HepG2 (cell line): ENCODE data around the gene NSL1. TPM values are rescaled to one million over a fixed set of nuclear protein-coding genes. Genes with fewer than 3 reads are reported as not detected.
A peak's percentile ranks its signal among the peaks of the same experiment; 100 is the strongest.

ENCODE experiments used
- ATAC-seq: fragments of 200-7000 bp; cut with Tn5 transposase; 3 replicates; pipeline ENCODE4 v1.9.1; 2020; ENCODE audit warnings: mild to moderate bottlenecking, moderate library complexity
- BruUV-seq: library from RNA; stranded (reverse); fragments of 400-500 nt; replicated peaks from 2 replicates; lab custom pipeline; 2021; lab: Mats Ljungman, UMichigan
- CTCF ChIA-PET: fragments of 300-600 bp; formaldehyde crosslinking; extraction: SDS; loops from one replicate; lab custom pipeline; 2021; ENCODE audit warnings: low total read pairs, inconsistent platforms, low intra/inter-chr PET ratio; lab: Yijun Ruan, JAX
- POLR2A ChIA-PET: fragments of 350-600 bp; sonication (Branson Sonifier 250); formaldehyde crosslinking; loops from one replicate; lab custom pipeline; 2020; ENCODE audit warnings: antibody characterized with exemption, inconsistent platforms; lab: Yijun Ruan, JAX
- DNase-seq: peaks from one replicate; pipeline ENCODE4 v3.0.0-alpha.2; 2015; ENCODE audit warnings: low spot score
- FAIRE-seq: peaks from 3 replicates; lab custom pipeline; 2011; peaks lifted over from hg19 to GRCh38; lab: Jason Lieb, UNC
- H2AFZ ChIP-seq: one replicate; pipeline ENCODE4 v1.6.1; 2011; ENCODE audit warnings: low read length, inconsistent platforms
- H3K27ac ChIP-seq: fragments of 300-600 bp; 3 replicates; pipeline ENCODE4 v1.8.0; 2011; ENCODE audit warnings: mixed run types, mild to moderate bottlenecking, mixed read lengths, low read length, inconsistent platforms; ENCODE audit not compliant: insufficient read depth; ENCODE audit errors: extremely low read length
- H3K27me3 ChIP-seq, 2 experiments: fragments of 200-600 bp in 1 of 2; 2 replicates in 1 of 2; 3 replicates in 1 of 2; pipeline versions ENCODE4 v1.6.0 to v1.8.0; 2011; ENCODE audit warnings: low read length in 2 of 2, mild to moderate bottlenecking in 2 of 2, moderate library complexity in 2 of 2, inconsistent platforms in 1 of 2; ENCODE audit not compliant: insufficient read depth in 2 of 2, control insufficient read depth in 1 of 2
- H3K36me3 ChIP-seq, 2 experiments: fragments of 200-600 bp in 1 of 2; replicated peaks in 1 of 2; 2 replicates in 1 of 2; 3 replicates in 1 of 2; pipeline versions ENCODE4 v1.5.1 to v1.8.0; 2011; ENCODE audit warnings: low read length in 2 of 2, inconsistent platforms in 1 of 2; ENCODE audit not compliant: insufficient read depth in 2 of 2, control insufficient read depth in 1 of 2
- H3K4me1 ChIP-seq: 2 replicates; pipeline ENCODE4 v1.5.1; 2012; ENCODE audit warnings: low read length, inconsistent platforms; ENCODE audit not compliant: insufficient read depth
- H3K4me2 ChIP-seq: 2 replicates; pipeline ENCODE4 v1.6.0; 2011; ENCODE audit warnings: low read depth, low read length, inconsistent platforms
- H3K4me3 ChIP-seq, 3 experiments: fragments of 200-600 bp in 1 of 3; sonication (generic), shearing (Covaris generic) in 1 of 3; replicated peaks in 1 of 3; 2 replicates each; pipeline ENCODE4 v1.5.1; 2011 to 2016; ENCODE audit warnings: low read length in 3 of 3, inconsistent platforms in 2 of 3, low read depth in 2 of 3, mild to moderate bottlenecking in 2 of 3, control low read depth in 1 of 3, mixed read lengths in 1 of 3; ENCODE audit not compliant: insufficient read depth in 1 of 3
- H3K79me2 ChIP-seq: one replicate; pipeline ENCODE4 v1.6.1; 2011; ENCODE audit warnings: low read length, inconsistent platforms; ENCODE audit not compliant: insufficient read depth
- H3K9ac ChIP-seq: 2 replicates; pipeline ENCODE4 v1.6.0; 2011; ENCODE audit warnings: mild to moderate bottlenecking, low read depth, low read length, inconsistent platforms; ENCODE audit not compliant: insufficient read depth
- H3K9me3 ChIP-seq: 2 replicates; pipeline ENCODE4 v1.5.1; 2012; ENCODE audit warnings: mild to moderate bottlenecking, low read length
- H4K20me1 ChIP-seq: 2 replicates; pipeline ENCODE4 v1.6.0; 2011; ENCODE audit warnings: inconsistent platforms, mild to moderate bottlenecking, low read length, moderate library complexity; ENCODE audit not compliant: insufficient read depth
- AGO2 ChIP-seq: fragments of 200-400 bp; formaldehyde crosslinking; optimal IDR thresholded peaks from 2 replicates; pipeline ENCODE3; 2017; ENCODE audit warnings: mild to moderate bottlenecking, low read depth, low read length, moderate library complexity
- ELF4 ChIP-seq: sonication (generic); formaldehyde crosslinking; IDR thresholded peaks from 2 replicates; pipeline ENCODE4 v1.5.0; 2020; ENCODE audit warnings: missing genetic modification reagents, mild to moderate bottlenecking, moderate library complexity, borderline replicate concordance
- GABPB1 ChIP-seq: IDR thresholded peaks from 2 replicates; pipeline ENCODE4 v1.6.1; 2016; ENCODE audit warnings: mild to moderate bottlenecking, missing genetic modification reagents, moderate library complexity, missing compliant biosample characterization
- MYNN ChIP-seq: sonication (generic); formaldehyde crosslinking; IDR thresholded peaks from 2 replicates; pipeline ENCODE4 v1.4.0; 2020; ENCODE audit warnings: mild to moderate bottlenecking, low read depth, missing genetic modification reagents
- NR2F1 ChIP-seq, 2 experiments: fragments of 450-650 bp in 1 of 2; formaldehyde crosslinking in 1 of 2; IDR thresholded peaks; 2 replicates each; pipeline versions ENCODE4 v1.5.0 to v1.6.1; 2016 to 2020; ENCODE audit warnings: mild to moderate bottlenecking in 1 of 2, missing compliant biosample characterization in 1 of 2, missing genetic modification reagents in 1 of 2, moderate library complexity in 1 of 2
- SMAD1 ChIP-seq: sonication (generic); formaldehyde crosslinking; IDR thresholded peaks from 2 replicates; pipeline ENCODE4 v1.4.0; 2020; ENCODE audit warnings: missing genetic modification reagents, low read depth, mild to moderate bottlenecking, borderline replicate concordance
- SRSF1 ChIP-seq: fragments of 200-400 bp; formaldehyde crosslinking; optimal IDR thresholded peaks from 2 replicates; pipeline ENCODE3; 2017; ENCODE audit warnings: mild to moderate bottlenecking, low read depth, low read length, moderate library complexity
- ZNF121 ChIP-seq: sonication (generic); formaldehyde crosslinking; IDR thresholded peaks from 2 replicates; pipeline ENCODE4 v1.5.0; 2020; ENCODE audit warnings: mild to moderate bottlenecking, missing genetic modification reagents
- ZNF564 ChIP-seq: sonication (generic); formaldehyde crosslinking; IDR thresholded peaks from 2 replicates; pipeline ENCODE4 v1.8.1; 2023; ENCODE audit warnings: mild to moderate bottlenecking, missing genetic modification reagents
- WGBS: methylation state at CpG from one replicate; pipeline ENCODE4 v1.1.6; 2017; ENCODE audit warnings: low lambda C conversion rate; 5-methylcytosine and 5-hydroxymethylcytosine counted together
- in situ Hi-C: cut with HindIII; loops from 2 replicates; pipeline ENCODE4 v1.10.0; 2017; ENCODE audit warnings: low pct_unique_long_range_greater_than_20kb; ENCODE audit not compliant: extremely low pct_ligation_motif_present
- intact Hi-C: fragments of 100-400 bp; cut with micrococcal nuclease; formaldehyde crosslinking; loops from one replicate; pipeline ENCODE4 v1.10.0; 2022; ENCODE audit not compliant: unreplicated experiment
- polyA plus RNA-seq, 8 experiments: library from polyadenylated mRNA; depleted of rRNA in 3 of 8; stranded (reverse) in 7 of 8; unstranded in 1 of 8; fragments of >200 nt; fragmentation: Illumina TruSeq in 4 of 8; extraction: Trizol in 4 of 8; gene quantifications; 2 replicates each; pipeline versions ENCODE4 v1.2.1 to v1.2.3, GENCODE V29; 2011 to 2016; ENCODE audit warnings: low read depth in 4 of 8, missing spikeins in 1 of 8, mixed read lengths in 1 of 8; ENCODE audit not compliant: insufficient read depth in 1 of 8
- total RNA-seq, 5 experiments: library from RNA; depleted of rRNA; stranded (reverse); fragments of >200 nt; fragmentation: Illumina TruSeq; extraction: Trizol; gene quantifications; 2 replicates each; pipeline ENCODE4 v1.2.3, GENCODE V29; 2016; ENCODE audit warnings: low read depth in 1 of 5
- TF ChIP-seq, protein P1 (sequence below): conservative IDR thresholded peaks from 2 replicates; pipeline ENCODE4 v1.6.1; 2018; ENCODE audit warnings: missing genetic modification reagents
- TF ChIP-seq, protein P2 (sequence below): sonication (generic); formaldehyde crosslinking; IDR thresholded peaks from 2 replicates; pipeline ENCODE4 v1.5.0; 2020; ENCODE audit warnings: missing genetic modification reagents, mild to moderate bottlenecking, borderline replicate concordance

The NSL1 gene
- total and polyA plus RNA-seq, 2 of the 13 experiments (the other 11 are each of a cell fraction or from before 2014, with no cell fraction given) = 34.5 to 77.4 TPM

DNA sequence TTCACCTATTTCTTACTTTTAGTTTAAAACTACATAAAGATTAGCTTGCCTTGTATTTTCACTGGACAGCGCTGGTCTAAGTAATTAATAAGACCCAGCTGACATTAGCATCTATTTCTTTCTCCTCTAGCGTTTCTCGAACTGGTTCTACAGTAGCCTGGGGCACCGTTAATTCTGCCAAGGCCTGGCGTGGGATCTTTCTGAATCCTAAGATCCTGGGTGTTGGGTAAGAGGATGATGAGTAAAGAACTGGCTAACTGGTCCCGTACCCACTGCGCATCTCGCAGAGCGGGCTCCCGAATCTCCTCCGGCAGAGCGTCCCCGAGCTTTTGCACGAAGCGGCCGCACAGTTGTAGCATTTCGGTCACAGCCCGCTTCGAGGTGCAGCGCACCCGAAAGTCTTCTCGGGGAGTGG is 309 bp downstream of the NSL1 start:
- CTCF ChIA-PET = no interaction called here
- POLR2A ChIA-PET = interaction anchor here (0.5 to 5.9 kb wide), 19 partner anchors 10 to 756 kb away, joined by 3 to 80 read pairs (median 4); partner anchors contain the start of genes DTL, FLVCR1 and INTS7
- in situ Hi-C loops = no loop called here

More for the DNA sequence above, 309 bp downstream of the NSL1 start:
- H3K9ac ChIP-seq = peak overlapping the region; percentile 95
- DNase-seq (no peak), FAIRE-seq (no peak), ATAC-seq (peak; percentile 63)
- H3K9me3 ChIP-seq = no peaks in the 10 kb centered on the region
- TF ChIP-seq SRSF1 = peak; percentile 72
- TF ChIP-seq AGO2 = peak; percentile 67
- no peak for TF ChIP-seq MYNN (CRISPR knock-in tag)
- TF ChIP-seq, protein P1, sequence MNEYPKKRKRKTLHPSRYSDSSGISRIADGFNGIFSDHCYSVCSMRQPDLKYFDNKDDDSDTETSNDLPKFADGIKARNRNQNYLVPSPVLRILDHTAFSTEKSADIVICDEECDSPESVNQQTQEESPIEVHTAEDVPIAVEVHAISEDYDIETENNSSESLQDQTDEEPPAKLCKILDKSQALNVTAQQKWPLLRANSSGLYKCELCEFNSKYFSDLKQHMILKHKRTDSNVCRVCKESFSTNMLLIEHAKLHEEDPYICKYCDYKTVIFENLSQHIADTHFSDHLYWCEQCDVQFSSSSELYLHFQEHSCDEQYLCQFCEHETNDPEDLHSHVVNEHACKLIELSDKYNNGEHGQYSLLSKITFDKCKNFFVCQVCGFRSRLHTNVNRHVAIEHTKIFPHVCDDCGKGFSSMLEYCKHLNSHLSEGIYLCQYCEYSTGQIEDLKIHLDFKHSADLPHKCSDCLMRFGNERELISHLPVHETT = no peak
- TF ChIP-seq NR2F1 (CRISPR knock-in tag; IDR thresholded peaks at IDR 0.05) = peak in 1 of 2 experiments; percentile 1; a peak in 1 of 4 replicates
- TF ChIP-seq ZNF564 = no peak
- TF ChIP-seq, protein P2, sequence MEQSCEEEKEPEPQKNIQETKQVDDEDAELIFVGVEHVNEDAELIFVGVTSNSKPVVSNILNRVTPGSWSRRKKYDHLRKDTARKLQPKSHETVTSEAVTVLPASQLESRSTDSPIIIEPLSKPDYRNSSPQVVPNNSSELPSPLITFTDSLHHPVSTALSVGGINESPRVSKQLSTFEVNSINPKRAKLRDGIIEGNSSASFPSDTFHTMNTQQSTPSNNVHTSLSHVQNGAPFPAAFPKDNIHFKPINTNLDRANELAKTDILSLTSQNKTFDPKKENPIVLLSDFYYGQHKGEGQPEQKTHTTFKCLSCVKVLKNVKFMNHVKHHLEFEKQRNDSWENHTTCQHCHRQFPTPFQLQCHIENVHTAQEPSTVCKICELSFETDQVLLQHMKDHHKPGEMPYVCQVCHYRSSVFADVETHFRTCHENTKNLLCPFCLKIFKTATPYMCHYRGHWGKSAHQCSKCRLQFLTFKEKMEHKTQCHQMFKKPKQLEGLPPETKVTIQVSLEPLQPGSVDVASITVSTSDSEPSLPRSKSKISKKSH (CRISPR knock-in tag) = peak; percentile 69; the same call in 1 of the 2 replicates
- TF ChIP-seq ELF4 (CRISPR knock-in tag) = peak; percentile 10; the same call in 1 of the 2 replicates
- TF ChIP-seq GABPB1 (CRISPR knock-in tag) = 0 out of 2 replicates have a peak, but pooled peaks have one; percentile 72
- no peak for TF ChIP-seq SMAD1 (CRISPR knock-in tag)
- TF ChIP-seq ZNF121 (CRISPR knock-in tag) = peak; percentile 99
- peak overlapping the region; percentile 100 for H3K27ac ChIP-seq
- peaks cover 66% of the 10 kb centered on the region for H3K4me1 ChIP-seq
- BruUV-seq = TSS peak; percentile 86
- H3K4me3 ChIP-seq = peak overlapping the region; percentile 88 to 92 (median 88)
- intact Hi-C loops = loop anchor here (5.0 kb wide), 1 partner anchor 206 kb away; no protein-coding TSS in a partner anchor
- H4K20me1 ChIP-seq = no peaks in the 10 kb centered on the region; the same call in 1 of the 2 replicates
- H3K36me3 ChIP-seq = peaks cover 1 to 13% of the 10 kb centered on the region in 2 experiments; a peak in 3 of 5 replicates
- peaks cover 31% of the 10 kb centered on the region for H3K79me2 ChIP-seq
- 1% methylated on average over 6 of the region's 22 CpGs for WGBS
- no peaks in the 10 kb centered on the region; a peak in 1 of 5 replicates for H3K27me3 ChIP-seq
- peak overlapping the region; percentile 85 for H3K4me2 ChIP-seq
- H2AFZ ChIP-seq = peak overlapping the region; percentile 29
